Fibroblast of mammary gland (primary cell): Measurements from ENCODE around the gene MBD3.
"Not testable (repeated sequence)": the region's sequence is repeated elsewhere in the genome, so short reads cannot be mapped to it uniquely, and the experiment has no call there.

Experiments used
- DNase-seq: peaks from one replicate; pipeline ENCODE4 v3.0.0-alpha.2; 2010; ENCODE audit warnings: low read depth
- H3K4me3 ChIP-seq: 2 replicates; pipeline ENCODE4 v1.5.1; 2011; ENCODE audit warnings: low read depth, mild to moderate bottlenecking, low read length, moderate library complexity; ENCODE audit not compliant: control insufficient read depth
- CTCF ChIP-seq: conservative IDR thresholded peaks from 2 replicates; pipeline ENCODE4 v1.5.1; 2011; ENCODE audit warnings: low read depth, low read length, inconsistent platforms; ENCODE audit not compliant: control insufficient read depth, insufficient read depth

The MBD3 gene

GRCh38 chr19:1533510-1534150 is 59.0 kb downstream of the MBD3 start:
- TF ChIP-seq CTCF, result no peak
- no peak overlapping the region for H3K4me3 ChIP-seq
- DNase-seq, result no peak

- no peak for TF ChIP-seq CTCF
- H3K4me3 ChIP-seq, result no peak overlapping the region
- DNase-seq, result no peak
Observed at GRCh38 chr19:1532003-1532402, 60.7 kb downstream of the MBD3 start.

GRCh38 chr19:1531587-1531986 is 61.1 kb downstream of the MBD3 start:
- no peak overlapping the region for H3K4me3 ChIP-seq
- no peak for TF ChIP-seq CTCF
- no peak for DNase-seq

- H3K4me3 ChIP-seq, DNase-seq: not testable (repeated sequence)
Observed at GRCh38 chr19:1530856-1531255, 61.8 kb downstream of the MBD3 start.

- no peak for DNase-seq
- no peak for TF ChIP-seq CTCF
- no peak overlapping the region for H3K4me3 ChIP-seq
Observed at GRCh38 chr19:1529430-1529816, 63.2 kb downstream of the MBD3 start.

GRCh38 chr19:1528596-1529429 is 63.9 kb downstream of the MBD3 start:
- no peak for TF ChIP-seq CTCF
- no peak for DNase-seq
- no peak overlapping the region for H3K4me3 ChIP-seq

- no peak overlapping the region for H3K4me3 ChIP-seq
- TF ChIP-seq CTCF, result no peak
- no peak for DNase-seq
Observed at GRCh38 chr19:1527650-1528309, 64.9 kb downstream of the MBD3 start.
